NOMO-1 (cell line): ENCODE data around the gene ZNF253.
"Not testable (repeated sequence)": the region's sequence is repeated elsewhere in the genome, so short reads cannot be mapped to it uniquely, and the experiment has no call there.

Experiments
- DNase-seq, 2 experiments: peaks; one replicate each; lab custom pipeline; 2025; ENCODE audit not compliant: unreplicated experiment in 2 of 2; lab: John Stamatoyannopoulos, UW

Gene ZNF253

GRCh38 chr19:19865750-19866610, at the start of gene ZNF253:
ZNF253 (plus strand) TSS chr19:19865882; CDS start chr19:19865997, 115 bp downstream.
- DNase-seq: peak; percentile 93 to 95

- DNase-seq: no peak
Measured at GRCh38 chr19:19816679-19817078, 49.0 kb upstream of the ZNF253 start.

DNA sequence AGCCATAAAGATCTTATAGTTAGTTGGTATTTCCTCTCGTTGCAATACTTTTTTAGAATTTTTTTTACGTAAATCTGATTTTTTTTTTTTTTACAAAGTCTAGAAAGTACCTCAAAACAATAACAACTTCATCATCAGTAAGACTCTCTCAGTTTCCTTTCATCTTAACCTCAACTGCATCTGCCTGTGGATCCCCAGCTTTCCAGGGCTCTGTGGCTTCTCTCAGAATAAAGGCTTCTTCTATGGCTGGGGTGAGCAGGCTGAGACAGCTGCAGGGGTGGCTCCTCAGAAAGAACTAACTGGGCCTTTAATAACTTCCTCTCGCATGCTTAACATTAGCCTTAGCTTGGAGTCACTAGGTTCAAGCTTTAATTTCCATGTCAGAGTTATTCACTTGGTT, 48.3 kb upstream of the ZNF253 start:
- DNase-seq: no peak

DNA sequence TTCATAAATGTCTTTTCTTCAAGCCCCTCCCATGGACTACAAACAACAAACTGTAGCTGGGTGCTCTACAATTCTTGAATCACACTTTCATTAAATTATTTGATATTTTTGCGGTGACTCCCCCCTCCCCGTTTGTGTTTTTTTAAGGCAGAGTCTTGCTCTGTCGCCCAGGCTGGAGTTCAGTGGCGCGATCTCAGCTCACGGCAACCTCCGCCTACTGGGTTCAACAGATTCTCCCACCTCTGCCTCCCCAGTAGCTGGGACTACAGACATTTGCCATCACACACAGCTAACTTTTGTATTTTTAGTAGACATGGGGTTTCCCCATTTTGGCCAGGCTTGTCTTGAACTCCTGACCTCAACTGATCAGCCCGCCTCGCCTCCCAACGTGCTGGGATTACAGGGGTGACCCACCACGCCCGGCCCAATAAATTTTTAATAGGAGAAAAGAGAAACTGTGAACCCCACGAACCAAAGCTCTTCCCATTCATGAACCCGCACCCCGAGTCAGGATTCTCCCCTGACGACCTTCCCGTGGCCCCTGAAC, 44.8 kb upstream of the ZNF253 start:
- DNase-seq: no peak

GRCh38 chr19:19821366-19821951, 44.2 kb upstream of the ZNF253 start, which contains the start of gene ZNF506:
ZNF506 (minus strand) TSS chr19:19821750; CDS start chr19:19821603, 147 bp downstream.
- peak; percentile 71 to 83 for DNase-seq

DNA sequence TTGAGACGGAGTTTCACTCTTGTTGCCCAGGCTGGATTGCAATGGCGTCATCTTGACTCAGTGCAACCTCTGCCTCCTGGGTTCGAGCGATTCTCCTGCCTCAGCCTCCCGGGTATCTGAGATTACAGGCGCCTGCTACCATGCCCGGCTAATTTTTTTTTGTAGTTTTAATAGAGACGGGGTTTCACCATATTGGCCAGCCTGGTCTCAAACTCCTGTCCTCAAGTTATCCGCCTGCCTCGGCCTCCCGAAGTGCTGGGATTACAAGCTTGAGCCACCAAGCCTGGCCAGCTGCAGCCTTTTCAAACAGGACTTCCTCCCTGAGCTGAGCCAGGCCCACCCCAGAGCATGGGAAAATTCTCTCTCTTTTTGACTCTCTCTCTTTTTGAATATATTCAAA, 43.7 kb upstream of the ZNF253 start:
- DNase-seq: not testable (repeated sequence)

DNA sequence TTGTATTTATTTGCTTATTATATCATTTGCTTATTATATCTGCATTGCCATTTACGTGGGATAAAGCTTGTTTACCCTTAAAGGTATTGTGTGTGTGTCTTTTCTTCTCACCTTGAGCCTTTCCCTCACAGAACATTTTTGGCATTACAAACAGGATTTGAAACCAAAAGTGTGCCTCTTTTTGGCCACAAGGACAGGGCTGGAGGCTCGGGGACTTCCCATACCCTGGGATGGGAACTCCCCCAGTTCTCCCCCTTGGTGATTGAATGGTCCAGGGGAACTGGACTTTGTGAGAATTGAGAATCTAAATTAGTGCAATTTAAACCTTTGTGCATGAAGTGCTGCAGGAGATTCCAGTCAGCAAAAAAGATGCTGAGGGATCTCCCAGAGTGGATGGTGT, 41.8 kb upstream of the ZNF253 start:
- DNase-seq: no peak

- no peak for DNase-seq
Measured at GRCh38 chr19:19826875-19827274, 38.8 kb upstream of the ZNF253 start.

DNA sequence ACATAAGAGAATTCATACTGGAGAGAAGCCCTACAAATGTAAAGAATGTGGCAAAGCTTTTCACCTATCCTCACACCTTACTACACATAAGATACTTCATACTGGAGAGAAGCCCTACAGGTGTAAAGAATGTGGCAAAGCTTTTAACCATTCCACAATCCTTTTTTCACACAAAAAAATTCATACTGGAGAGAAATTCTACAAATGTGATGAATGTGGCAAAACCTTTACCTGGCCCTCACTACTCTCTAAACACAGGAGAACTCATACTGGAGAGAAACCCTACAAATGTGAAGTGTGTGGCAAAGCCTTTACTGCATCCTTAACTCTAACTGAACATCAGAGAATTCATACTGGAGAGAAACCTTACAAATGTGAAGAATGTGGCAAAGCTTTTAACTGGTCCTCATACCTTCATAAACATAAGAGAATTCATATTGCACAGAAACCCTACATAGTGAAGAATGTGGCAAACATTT, 30.1 kb upstream of the ZNF253 start:
- no peak for DNase-seq

DNA sequence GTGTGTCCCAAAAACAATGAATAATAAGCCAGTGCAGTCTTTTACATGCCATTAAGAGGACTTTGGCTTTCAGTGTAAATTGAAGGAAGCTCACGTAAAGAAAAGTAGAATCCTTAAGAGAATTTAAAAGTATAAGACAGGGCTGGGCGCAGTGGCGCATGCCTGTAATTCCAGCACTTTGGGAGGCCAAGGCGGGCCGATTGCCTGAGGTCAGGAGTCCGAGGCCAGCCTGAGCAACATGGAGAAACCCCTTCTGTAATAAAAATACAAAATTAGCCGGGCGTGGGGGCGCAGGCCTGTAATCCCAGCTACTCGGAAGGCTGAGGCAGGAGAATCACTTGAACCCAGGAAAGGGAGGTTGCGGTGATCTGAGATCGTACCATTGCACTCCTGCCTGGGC, 17.9 kb upstream of the ZNF253 start:
- DNase-seq: no peak

DNA sequence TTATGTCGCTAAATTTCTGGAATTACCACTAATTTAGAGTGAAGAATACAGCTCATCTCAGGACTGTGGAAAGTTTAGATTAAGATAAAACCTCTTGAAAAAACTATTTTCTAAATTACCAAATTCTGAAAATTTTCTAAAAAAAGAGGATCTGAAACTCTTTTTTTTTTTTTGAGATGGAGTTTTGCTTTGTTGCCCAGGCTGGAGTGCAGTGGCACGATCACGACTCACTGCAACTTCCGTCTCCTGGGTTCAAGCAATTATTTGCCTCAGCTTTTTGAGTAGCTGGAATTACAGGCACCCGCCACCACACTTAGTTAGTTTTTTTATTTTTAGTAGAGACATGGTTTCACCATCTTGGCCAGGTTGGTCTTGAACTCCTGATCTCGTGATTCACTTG, 16.6 kb upstream of the ZNF253 start:
- no peak for DNase-seq

DNA sequence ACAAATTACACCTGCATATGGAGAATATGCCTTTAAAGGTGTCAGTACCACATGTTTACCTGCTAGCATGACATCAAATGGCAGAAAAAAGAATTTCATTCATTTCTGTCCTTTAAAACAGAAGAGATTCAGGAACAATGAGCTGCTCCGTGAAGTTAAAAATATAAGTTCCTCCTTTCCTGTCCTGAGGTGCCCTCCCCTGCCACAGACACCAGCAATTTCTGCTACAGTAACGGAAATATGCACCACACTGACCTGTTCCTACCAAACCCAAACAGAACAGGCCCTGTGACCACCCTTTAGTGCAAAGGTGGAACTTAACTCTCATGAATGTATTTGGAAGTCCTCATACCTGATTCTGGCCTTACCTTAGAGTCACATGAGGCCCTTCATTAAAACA, 13.9 kb upstream of the ZNF253 start:
- DNase-seq: not testable (repeated sequence)

DNA sequence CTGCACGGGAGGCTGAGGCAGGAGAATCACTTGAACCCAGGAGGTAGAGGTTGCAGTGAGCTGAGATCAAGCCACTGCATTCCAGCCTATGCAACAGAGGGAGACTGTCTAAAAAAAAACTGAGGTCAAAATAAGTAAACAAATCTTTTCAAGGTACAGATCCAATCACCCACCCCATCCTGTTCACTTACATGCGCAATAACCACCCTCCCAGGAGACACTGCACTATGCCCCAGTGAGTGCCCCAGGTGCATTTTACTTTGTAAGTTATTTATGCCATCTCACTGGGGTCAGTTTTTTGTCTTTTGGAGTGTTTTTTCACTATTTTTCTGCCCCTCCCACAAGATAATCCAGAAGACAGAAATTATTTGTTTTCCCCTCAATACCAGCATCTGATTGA, 6.9 kb upstream of the ZNF253 start:
- DNase-seq: no peak

DNA sequence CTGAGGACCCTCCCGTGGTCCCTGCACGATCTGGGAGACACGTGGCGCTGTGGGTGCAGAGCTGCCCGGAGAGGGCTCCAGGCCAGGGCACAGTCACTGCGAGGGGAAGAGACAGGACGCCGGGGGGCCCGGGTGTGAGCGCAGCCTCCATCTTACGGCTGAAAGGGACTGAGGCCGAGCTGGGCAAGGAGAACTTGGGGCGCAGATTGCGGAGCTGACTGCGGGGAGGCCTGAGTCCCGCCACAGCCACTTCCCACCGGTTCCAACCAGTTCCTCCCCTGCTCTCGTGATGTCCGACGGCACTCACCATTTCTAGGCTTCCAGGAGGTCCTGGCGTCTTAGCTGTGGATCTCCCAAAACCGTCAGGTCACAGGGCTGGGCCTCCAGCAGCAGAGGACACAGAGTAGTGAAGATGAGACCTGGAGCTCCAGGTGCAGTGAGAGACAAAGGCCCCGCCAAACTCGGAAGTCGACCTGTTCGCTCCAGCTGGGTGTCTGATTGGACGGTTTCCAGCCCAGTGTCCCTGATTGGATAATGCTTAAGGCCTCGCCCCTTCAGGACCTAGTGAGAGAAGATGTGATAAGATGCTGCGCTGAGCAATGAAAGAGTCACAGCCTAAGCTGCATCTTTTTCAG, 4.8 kb upstream of the ZNF253 start:
- DNase-seq: no peak

- DNase-seq: peak; percentile 43 to 46
Measured at GRCh38 chr19:19866611-19867248, 1.0 kb downstream of the ZNF253 start.

DNA sequence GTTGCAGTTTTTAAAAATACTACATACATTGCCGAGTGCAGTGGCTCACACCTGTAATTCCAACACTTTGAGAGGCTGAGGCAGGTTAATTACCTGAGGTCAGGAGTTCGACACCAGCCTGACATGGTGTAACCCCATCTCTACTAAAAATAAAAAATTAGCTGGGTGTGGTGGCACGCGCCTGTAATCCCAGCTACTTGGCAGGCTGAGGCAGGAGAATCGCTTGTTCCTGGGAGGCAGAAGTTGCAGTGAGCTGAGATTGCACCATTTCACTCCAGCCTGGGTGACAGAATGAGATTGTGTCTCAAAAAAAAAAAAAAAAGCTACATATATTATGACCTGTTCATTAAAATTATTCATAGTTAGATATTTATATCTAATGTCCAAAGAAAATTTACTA, 4.4 kb downstream of the ZNF253 start:
- DNase-seq: not testable (repeated sequence)

DNA sequence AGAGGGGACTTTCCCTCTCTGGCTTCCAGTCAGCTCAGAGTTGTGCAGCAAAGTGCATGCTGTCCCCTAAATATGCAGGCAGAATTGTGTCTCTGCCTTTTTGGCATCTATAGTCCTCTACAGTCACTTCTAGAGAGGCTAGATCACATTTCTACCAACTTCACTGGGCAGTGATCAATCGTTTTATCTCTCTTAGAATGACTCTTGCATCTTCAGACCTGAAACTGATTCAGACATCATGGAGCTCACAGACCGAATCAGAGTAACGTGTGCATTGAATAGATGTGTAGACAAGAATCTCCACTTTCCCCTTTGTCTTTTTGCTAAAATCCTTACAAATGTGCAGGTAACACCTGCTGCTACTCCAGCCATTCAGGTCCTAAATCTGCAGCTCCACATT, 6.2 kb downstream of the ZNF253 start:
- no peak for DNase-seq

- DNase-seq: no peak
Measured at GRCh38 chr19:19873381-19873780, 7.7 kb downstream of the ZNF253 start.

DNA sequence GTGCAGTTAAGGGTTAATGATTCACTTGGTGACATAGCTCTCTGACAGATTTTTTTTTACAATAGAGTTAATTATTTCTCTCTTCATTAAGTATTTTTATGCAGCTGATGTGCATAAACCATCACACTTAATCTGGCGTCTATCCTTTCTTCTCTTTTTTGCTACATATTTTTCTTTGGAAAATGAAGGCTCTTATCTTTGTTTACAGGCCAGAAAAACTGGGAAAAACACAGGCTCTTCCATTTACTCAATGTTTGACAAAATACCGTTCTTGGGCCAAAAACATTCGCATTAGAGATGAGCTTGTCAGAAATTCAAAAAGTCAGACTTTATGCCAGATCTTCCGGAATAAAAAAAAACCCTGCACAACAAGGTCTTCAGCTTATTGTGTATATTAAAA, 12.0 kb downstream of the ZNF253 start:
- no peak for DNase-seq

- DNase-seq: no peak
Measured at GRCh38 chr19:19884583-19884982, 18.9 kb downstream of the ZNF253 start.
